Measurements from ENCODE around the gene SMIM44.
"Not testable (repeated sequence)": the region's sequence is repeated elsewhere in the genome, so short reads cannot be mapped to it uniquely, and the experiment has no call there.

DNA sequence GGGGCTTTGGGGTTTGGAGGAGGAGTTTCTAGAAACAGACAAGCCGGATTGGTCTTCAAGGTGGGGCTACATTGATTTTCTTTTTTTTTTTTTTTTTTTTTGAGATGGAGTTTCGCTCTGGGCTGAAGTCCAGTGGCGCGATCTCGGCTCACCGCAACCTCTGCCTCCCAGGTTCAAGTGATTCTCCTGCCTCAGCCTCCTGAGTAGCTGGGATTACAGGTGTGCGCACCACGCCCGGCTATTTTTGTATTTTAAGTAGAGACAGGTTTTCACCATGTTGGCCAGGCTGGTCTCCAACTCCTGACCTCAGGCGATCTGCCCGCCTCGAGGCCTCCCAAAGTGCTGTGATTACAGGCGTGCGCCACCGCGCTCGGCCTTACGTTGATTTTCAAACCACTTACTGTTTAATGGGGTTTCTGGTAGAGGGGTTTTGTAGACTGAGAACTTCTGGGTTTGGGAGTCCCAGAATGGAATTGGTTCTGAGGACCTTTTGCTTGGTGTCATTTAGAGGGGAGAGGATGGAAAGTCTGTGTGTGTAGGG, 24.9 kb upstream of the SMIM44 start:
- not testable (repeated sequence) for TF ChIP-seq SUZ12 (IDR thresholded peaks at IDR 0.05; ENCODE audit: extremely low read depth, insufficient read depth, insufficient read length); ZNF274 (IDR thresholded peaks at IDR 0.05; ENCODE audit: low read depth, low read length)
